IgD-negative memory B cell (primary cell): ENCODE data around the gene SPATA33. TPM values are rescaled to one million over a fixed set of nuclear protein-coding genes. Genes with fewer than 3 reads are reported as not detected.

Experiments
- H3K27ac Mint-ChIP-seq, 3 donors: one replicate each; pipeline ENCODE4 v1.8.0; 2020 to 2022; ENCODE audit warnings: mild to moderate bottlenecking in 3 of 3, mixed read lengths in 3 of 3, moderate library complexity in 1 of 3
- H3K27me3 Mint-ChIP-seq: one replicate; pipeline ENCODE4 v1.8.0; 2021; ENCODE audit warnings: mixed read lengths
- H3K36me3 Mint-ChIP-seq: one replicate; pipeline ENCODE4 v1.8.0; 2020; ENCODE audit warnings: mild to moderate bottlenecking, mixed read lengths
- H3K4me1 Mint-ChIP-seq, 3 donors: one replicate each; pipeline ENCODE4 v1.8.0; 2020 to 2022; ENCODE audit warnings: mixed read lengths in 3 of 3, mild to moderate bottlenecking in 1 of 3
- H3K4me3 Mint-ChIP-seq, 4 donors: one replicate each; pipeline ENCODE4 v1.8.0; 2020 to 2022; ENCODE audit warnings: mild to moderate bottlenecking in 4 of 4, mixed read lengths in 4 of 4, moderate library complexity in 3 of 4
- H3K9me3 Mint-ChIP-seq, 3 donors: one replicate each; pipeline ENCODE4 v1.8.0; 2020 to 2021; ENCODE audit warnings: mixed read lengths in 3 of 3, mild to moderate bottlenecking in 1 of 3
- polyA plus RNA-seq: library from polyadenylated mRNA; unstranded; fragments of 300-500 nt; fragmentation: Illumina TruSeq; gene quantifications from one replicate; pipeline ENCODE4 v1.2.3, GENCODE V29; 2021

Gene SPATA33
- polyA plus RNA-seq, result 3.5 TPM

- Mint-ChIP-seq H3K4me1 (peaks cover 0 to 21% (median 19%) of the 10 kb centered on the region in 3 donors), H3K9me3 (no peaks in the 10 kb centered on the region), H3K4me3 (peak within 1 kb of the TSS; percentile 83 to 95 (median 89)), H3K36me3 (no peaks in the 10 kb centered on the region), H3K27ac (peak within 1 kb of the TSS; percentile 67 to 93 (median 74)), H3K27me3 (no peaks in the 10 kb centered on the region)
Measured at GRCh38 chr16:89657442-89658220, at the start of gene SPATA33, which contains the start of gene CHMP1A. Gene SPATA33 (plus strand): TSS chr16:89657836. CDS start chr16:89657912, 76 bp downstream. Gene CHMP1A (minus strand): TSS chr16:89657708. CDS start chr16:89657588, 120 bp downstream.

GRCh38 chr16:89607937-89608740 lies 49.5 kb upstream of the SPATA33 start:
- no peaks in the 10 kb centered on the region for H3K9me3 Mint-ChIP-seq
- H3K27me3 Mint-ChIP-seq, result peaks cover 6% of the 10 kb centered on the region
- H3K4me3 Mint-ChIP-seq, result no peak overlapping the region
- peaks cover 0 to 2% (median 0%) of the 10 kb centered on the region in 3 donors for H3K4me1 Mint-ChIP-seq
- no peaks in the 10 kb centered on the region for H3K36me3 Mint-ChIP-seq
- H3K27ac Mint-ChIP-seq, result no peak overlapping the region

GRCh38 chr16:89610108-89610453 lies 47.6 kb upstream of the SPATA33 start:
- Mint-ChIP-seq H3K4me3 (no peak overlapping the region), H3K9me3 (no peaks in the 10 kb centered on the region), H3K4me1 (peaks cover 0 to 1% (median 0%) of the 10 kb centered on the region in 3 donors), H3K27me3 (peaks cover 9% of the 10 kb centered on the region), H3K36me3 (no peaks in the 10 kb centered on the region), H3K27ac (no peak overlapping the region)

DNA sequence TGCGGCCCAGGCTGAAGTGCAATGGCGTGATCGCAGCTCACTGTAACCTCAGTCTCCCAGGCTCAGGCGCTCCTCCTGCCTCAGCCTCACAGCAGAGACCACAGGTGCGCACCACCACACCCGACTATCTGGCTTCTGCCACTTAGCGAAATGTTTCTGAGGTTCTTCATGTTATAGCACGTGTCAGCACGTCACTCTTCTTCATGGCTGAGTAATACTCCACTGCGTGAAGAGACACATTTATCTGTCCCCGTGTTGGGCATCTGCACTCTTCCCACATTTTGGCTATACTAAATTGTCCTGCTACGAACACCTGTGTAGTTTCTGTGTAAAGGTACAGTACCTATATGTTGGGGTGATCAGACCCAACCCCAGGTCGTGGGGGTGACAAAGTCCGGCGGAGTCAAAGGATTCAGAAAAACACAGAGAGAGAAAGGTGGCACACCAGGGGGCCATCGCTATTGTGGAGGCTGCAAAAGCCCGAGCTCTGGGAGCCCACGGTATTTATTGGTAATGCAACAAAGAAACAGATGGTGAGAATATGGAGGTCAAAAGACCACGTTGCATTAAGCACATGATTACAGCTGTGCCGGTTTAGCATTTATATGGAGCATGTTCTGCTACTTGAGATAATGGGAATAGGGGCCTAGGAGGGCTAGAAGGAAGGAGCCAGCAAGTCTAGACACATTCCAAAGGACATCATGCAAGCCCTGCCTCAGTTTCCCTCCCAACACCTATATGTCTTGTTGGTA lies 45.0 kb upstream of the SPATA33 start:
- Mint-ChIP-seq H3K27ac (no peak overlapping the region), H3K4me3 (no peak overlapping the region), H3K27me3 (peaks cover 9% of the 10 kb centered on the region), H3K4me1 (peaks cover 0 to 8% (median 3%) of the 10 kb centered on the region in 3 donors), H3K9me3 (no peaks in the 10 kb centered on the region), H3K36me3 (no peaks in the 10 kb centered on the region)

GRCh38 chr16:89613231-89613953 lies 44.2 kb upstream of the SPATA33 start, which contains the start of gene DPEP1:
Gene DPEP1 (plus strand): TSS chr16:89613642. CDS start chr16:89630411, 16,769 bp downstream.
- Mint-ChIP-seq H3K9me3 (no peaks in the 10 kb centered on the region), H3K4me3 (peak within 1 kb of the TSS in 1 of 4 donors; percentile 55), H3K27ac (no peak within 1 kb of the TSS), H3K27me3 (peaks cover 9% of the 10 kb centered on the region), H3K36me3 (no peaks in the 10 kb centered on the region), H3K4me1 (peaks cover 0 to 8% (median 3%) of the 10 kb centered on the region in 3 donors)

DNA sequence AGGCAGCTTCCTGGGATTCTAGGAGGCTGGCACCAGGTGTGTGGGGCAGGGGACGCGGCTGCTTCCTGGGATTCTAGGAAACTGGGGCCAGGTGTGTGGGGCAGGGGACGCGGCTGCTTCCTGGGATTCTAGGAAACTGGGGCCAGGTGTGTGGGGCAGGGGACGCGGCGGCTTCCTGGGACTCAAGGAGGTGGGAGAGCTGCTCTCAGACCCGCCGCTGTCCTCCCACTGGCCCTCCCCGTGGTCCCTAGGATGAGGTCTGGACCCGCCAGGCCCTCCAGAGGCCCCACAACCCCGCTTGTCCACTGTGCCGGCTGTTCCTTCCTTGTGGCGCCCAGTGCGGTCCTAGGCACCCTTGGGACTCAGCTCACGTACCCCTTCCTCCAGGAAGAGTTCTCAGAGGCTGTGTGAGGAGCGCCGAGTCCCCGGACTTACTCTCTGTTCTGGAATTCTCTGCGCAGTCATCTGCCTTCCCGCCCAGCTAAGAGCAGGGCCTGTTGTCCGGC lies 43.6 kb upstream of the SPATA33 start:
- Mint-ChIP-seq H3K4me1 (peaks cover 0 to 8% (median 3%) of the 10 kb centered on the region in 3 donors), H3K9me3 (no peaks in the 10 kb centered on the region), H3K27ac (no peak overlapping the region), H3K27me3 (peaks cover 9% of the 10 kb centered on the region), H3K4me3 (no peak overlapping the region), H3K36me3 (no peaks in the 10 kb centered on the region)

- Mint-ChIP-seq H3K4me1 (peaks cover 0 to 8% (median 3%) of the 10 kb centered on the region in 3 donors), H3K4me3 (no peak overlapping the region), H3K27me3 (peaks cover 9% of the 10 kb centered on the region), H3K36me3 (no peaks in the 10 kb centered on the region), H3K27ac (no peak overlapping the region), H3K9me3 (no peaks in the 10 kb centered on the region)
Measured at GRCh38 chr16:89615176-89615575, 42.5 kb upstream of the SPATA33 start.

DNA sequence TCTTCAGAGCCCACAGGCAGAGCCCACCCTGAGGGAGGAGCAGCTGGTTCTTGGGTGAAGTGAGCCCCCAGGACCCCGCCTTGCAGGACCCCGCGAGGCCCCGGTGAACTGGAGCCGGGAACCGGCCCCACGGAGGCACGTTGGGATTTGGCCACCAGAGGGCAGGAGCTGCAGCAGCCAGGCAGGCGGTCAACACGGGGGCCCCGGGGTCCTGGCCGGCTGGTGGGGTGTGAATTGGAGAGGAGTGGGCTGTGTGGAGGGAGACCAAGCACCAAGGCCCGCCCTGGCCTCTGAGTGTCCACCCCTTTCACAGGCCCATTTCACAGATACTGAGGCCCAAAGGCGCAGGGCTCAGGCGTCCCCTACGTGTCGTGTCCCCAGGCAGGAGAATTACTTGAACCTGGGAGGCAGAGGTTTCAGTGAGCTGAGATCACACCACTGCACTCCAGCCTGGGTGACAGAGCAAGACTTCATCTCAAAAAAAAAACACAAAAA lies 42.0 kb upstream of the SPATA33 start:
- H3K27ac Mint-ChIP-seq, result no peak overlapping the region
- peaks cover 9% of the 10 kb centered on the region for H3K27me3 Mint-ChIP-seq
- H3K4me1 Mint-ChIP-seq, result peaks cover 0 to 8% (median 3%) of the 10 kb centered on the region in 3 donors
- H3K9me3 Mint-ChIP-seq, result no peaks in the 10 kb centered on the region
- no peak overlapping the region for H3K4me3 Mint-ChIP-seq
- H3K36me3 Mint-ChIP-seq, result no peaks in the 10 kb centered on the region

GRCh38 chr16:89616623-89617022 lies 41.0 kb upstream of the SPATA33 start:
- H3K4me1 Mint-ChIP-seq, result peaks cover 0 to 8% (median 3%) of the 10 kb centered on the region in 3 donors
- no peak overlapping the region for H3K27ac Mint-ChIP-seq
- H3K36me3 Mint-ChIP-seq, result no peaks in the 10 kb centered on the region
- no peak overlapping the region for H3K4me3 Mint-ChIP-seq
- H3K9me3 Mint-ChIP-seq, result no peaks in the 10 kb centered on the region
- peaks cover 9% of the 10 kb centered on the region for H3K27me3 Mint-ChIP-seq

- Mint-ChIP-seq H3K9me3 (no peaks in the 10 kb centered on the region), H3K4me1 (peaks cover 0 to 8% (median 3%) of the 10 kb centered on the region in 3 donors), H3K27me3 (peaks cover 10% of the 10 kb centered on the region), H3K4me3 (no peak overlapping the region), H3K36me3 (no peaks in the 10 kb centered on the region), H3K27ac (no peak overlapping the region)
Measured at GRCh38 chr16:89617036-89617435, 40.6 kb upstream of the SPATA33 start.

DNA sequence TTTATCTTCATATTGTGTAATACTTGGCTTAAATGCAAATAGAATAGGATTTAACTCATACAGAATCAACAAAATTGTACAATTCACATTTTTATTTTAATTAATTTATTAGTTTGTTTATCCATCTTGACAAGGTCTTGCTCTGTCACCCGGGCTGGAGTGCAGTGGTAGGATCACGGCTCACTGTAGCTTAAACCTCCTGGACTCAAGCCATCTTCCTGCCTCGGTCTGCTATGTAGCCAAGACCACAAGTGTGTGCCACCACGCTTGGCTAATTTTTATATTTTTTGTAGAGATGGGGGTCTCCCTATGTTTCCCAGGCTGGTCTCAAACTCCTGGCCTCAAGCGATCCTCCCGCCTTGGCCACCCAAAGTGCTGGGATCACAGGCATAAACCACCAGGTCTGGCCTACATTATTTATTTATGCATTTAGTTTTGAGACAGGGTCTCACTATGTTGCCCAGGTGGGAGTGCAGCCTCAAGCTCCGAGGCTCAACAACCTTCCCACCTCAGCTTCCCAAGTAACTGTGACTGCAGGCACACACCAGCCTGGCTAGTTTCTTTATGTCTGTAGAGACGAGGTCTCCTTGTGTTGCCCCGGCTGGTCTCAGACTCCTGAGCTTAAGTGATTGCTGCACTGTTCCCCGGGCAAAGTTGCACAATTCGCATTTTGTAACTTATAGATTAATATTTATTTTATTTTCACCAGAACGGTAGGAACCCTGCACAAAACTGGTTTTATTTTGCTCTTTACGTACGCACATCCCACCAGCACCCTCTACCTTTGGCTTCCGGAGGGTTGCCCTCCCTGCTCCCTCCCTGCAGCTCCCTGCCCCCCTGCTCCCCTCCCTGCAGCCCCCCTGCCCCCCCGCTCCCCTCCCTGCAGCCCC lies 39.3 kb upstream of the SPATA33 start:
- Mint-ChIP-seq H3K4me1 (peaks cover 0 to 7% (median 3%) of the 10 kb centered on the region in 3 donors), H3K27ac (no peak overlapping the region), H3K27me3 (peaks cover 8% of the 10 kb centered on the region), H3K36me3 (no peaks in the 10 kb centered on the region), H3K9me3 (no peaks in the 10 kb centered on the region), H3K4me3 (no peak overlapping the region)

- Mint-ChIP-seq H3K36me3 (no peaks in the 10 kb centered on the region), H3K4me3 (peak overlapping the region in 1 of 4 donors; percentile 39), H3K27me3 (peaks cover 11% of the 10 kb centered on the region), H3K9me3 (no peaks in the 10 kb centered on the region), H3K4me1 (peaks cover 0 to 7% (median 3%) of the 10 kb centered on the region in 3 donors), H3K27ac (no peak overlapping the region)
Measured at GRCh38 chr16:89619840-89620239, 37.8 kb upstream of the SPATA33 start.

DNA sequence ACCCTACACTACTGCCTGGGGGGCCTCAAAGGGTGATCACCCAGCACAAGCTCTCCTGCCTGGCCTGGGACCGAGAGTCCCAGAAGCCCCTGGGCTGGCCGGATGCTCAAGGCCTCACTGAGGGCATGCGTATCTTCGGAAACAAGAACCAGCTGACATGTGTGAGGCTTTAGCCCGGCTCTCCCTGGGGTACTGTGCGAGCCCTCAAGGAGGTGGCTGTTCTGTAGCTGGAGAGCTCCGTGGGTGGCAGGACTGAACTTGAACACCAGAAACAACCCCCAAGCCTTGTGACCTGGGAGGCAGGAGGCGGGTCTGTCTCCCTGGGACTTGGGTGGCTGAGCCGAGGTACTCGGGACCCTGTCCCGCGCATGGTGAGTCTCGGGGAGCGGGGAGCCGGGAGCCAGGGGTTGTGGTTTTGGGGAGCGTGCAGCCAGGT lies 37.2 kb upstream of the SPATA33 start:
- Mint-ChIP-seq H3K27me3 (peaks cover 11% of the 10 kb centered on the region), H3K4me1 (peaks cover 0 to 7% (median 3%) of the 10 kb centered on the region in 3 donors), H3K4me3 (no peak overlapping the region), H3K9me3 (no peaks in the 10 kb centered on the region), H3K27ac (no peak overlapping the region), H3K36me3 (no peaks in the 10 kb centered on the region)
